GM19043 (cell line): Measurements from ENCODE around the gene TRIO.

Source experiments
- ATAC-seq: cut with Tn5 transposase; IDR thresholded peaks from one replicate; pipeline ENCODE4 v1.9.1; 2021; ENCODE audit warnings: low read depth; ENCODE audit not compliant: unreplicated experiment

The TRIO gene

GRCh38 chr5:14239404-14239803, 96.3 kb downstream of the TRIO start:
- ATAC-seq, result no peak

GRCh38 chr5:14239951-14240350, 96.8 kb downstream of the TRIO start:
- ATAC-seq, result no peak

- no peak for ATAC-seq
Observed at GRCh38 chr5:14240359-14240758, 97.2 kb downstream of the TRIO start.

GRCh38 chr5:14241141-14241540, 98.0 kb downstream of the TRIO start:
- no peak for ATAC-seq

- ATAC-seq, result no peak
Observed at GRCh38 chr5:14242447-14242846, 99.3 kb downstream of the TRIO start.

GRCh38 chr5:14242871-14243383, 99.8 kb downstream of the TRIO start:
- no peak for ATAC-seq

- ATAC-seq, result no peak
Observed at GRCh38 chr5:14243766-14244165, 100.6 kb downstream of the TRIO start.

- ATAC-seq, result no peak
Observed at GRCh38 chr5:14244721-14245120, 101.6 kb downstream of the TRIO start.

GRCh38 chr5:14245132-14245925, 102.2 kb downstream of the TRIO start:
- no peak for ATAC-seq

GRCh38 chr5:14246350-14247053, 103.4 kb downstream of the TRIO start:
- ATAC-seq, result no peak

GRCh38 chr5:14247054-14247386, 103.9 kb downstream of the TRIO start:
- no peak for ATAC-seq

- no peak for ATAC-seq
Observed at GRCh38 chr5:14249258-14250082, 106.3 kb downstream of the TRIO start.

GRCh38 chr5:14250084-14250695, 107.0 kb downstream of the TRIO start:
- ATAC-seq, result no peak

- peak; percentile 57 for ATAC-seq
Observed at GRCh38 chr5:14250748-14251701, 107.9 kb downstream of the TRIO start.

- ATAC-seq, result peak; percentile 40
Observed at GRCh38 chr5:14251733-14252132, 108.6 kb downstream of the TRIO start.

GRCh38 chr5:14252793-14253192, 109.7 kb downstream of the TRIO start:
- no peak for ATAC-seq

- no peak for ATAC-seq
Observed at GRCh38 chr5:14254686-14255085, 111.5 kb downstream of the TRIO start.

GRCh38 chr5:14256026-14256690, 113.0 kb downstream of the TRIO start:
- ATAC-seq, result no peak

GRCh38 chr5:14256756-14257393, 113.7 kb downstream of the TRIO start:
- no peak for ATAC-seq
